ENCODE measurements around the gene SPOCK1. TPM values are rescaled to one million over a fixed set of nuclear protein-coding genes. Genes with fewer than 3 reads are reported as not detected.

The SPOCK1 gene
- total RNA-seq, 1 experiment from 2014 or later: 9.8 TPM

GRCh38 chr5:137119321-137119720, 379.8 kb downstream of the SPOCK1 start:
- CTCF ChIA-PET: no interaction called here
- POLR2A ChIA-PET (ENCODE audit: unreplicated experiment): no interaction called here
- ATAC-seq: no peak
- no peaks in the 10 kb centered on the region for H3F3A ChIP-seq (ENCODE audit: low read length, unreplicated experiment)
- no peaks in the 10 kb centered on the region for H3K9me3 ChIP-seq (ENCODE audit: low read length)
- DNase-seq: no peak
- intact Hi-C loops (cut with micrococcal nuclease): no loop called here
- no peak for TF ChIP-seq CTCF (conservative IDR thresholded peaks at IDR 0.05; ENCODE audit: low read depth, low read length)
- TF ChIP-seq EZH2phosphoT487 (IDR thresholded peaks at IDR 0.05; ENCODE audit: borderline replicate concordance, low read length): no peak
- TF ChIP-seq EZH2 (IDR thresholded peaks at IDR 0.05; ENCODE audit: low read length, unreplicated experiment): no peak
- peaks cover 9% of the 10 kb centered on the region for H3K4me1 ChIP-seq (ENCODE audit: insufficient read depth, low read length)
- H4K20me1 ChIP-seq (ENCODE audit: low read length): no peaks in the 10 kb centered on the region
- BruUV-seq (replicated peaks): no TSS peak
- no peaks in the 10 kb centered on the region for H3K27me3 ChIP-seq (ENCODE audit: low read length)
- no peak overlapping the region for H3K4me2 ChIP-seq (ENCODE audit: low read length)
- H3K4me3 ChIP-seq (ENCODE audit: low read length): no peak overlapping the region
- no peaks in the 10 kb centered on the region for H3K36me3 ChIP-seq (ENCODE audit: low read depth, low read length)
- no peaks in the 10 kb centered on the region for H3K9me2 ChIP-seq (replicated peaks; ENCODE audit: low read length)
- H3K79me2 ChIP-seq (ENCODE audit: low read length): no peaks in the 10 kb centered on the region
- H3K9ac ChIP-seq (ENCODE audit: low read length): no peak overlapping the region
- no peak overlapping the region for H2AFZ ChIP-seq (ENCODE audit: low read length)
- no peak overlapping the region for H3K27ac ChIP-seq (ENCODE audit: low read length)

GRCh38 chr5:137118629-137119028, 380.5 kb downstream of the SPOCK1 start:
- H2AFZ ChIP-seq (ENCODE audit: low read length): no peak overlapping the region
- no peaks in the 10 kb centered on the region for H3K27me3 ChIP-seq (ENCODE audit: low read length)
- H3K4me2 ChIP-seq (ENCODE audit: low read length): no peak overlapping the region
- DNase-seq (no peak), ATAC-seq (no peak)
- no peaks in the 10 kb centered on the region for H3K9me2 ChIP-seq (replicated peaks; ENCODE audit: low read length)
- TF ChIP-seq EZH2 (IDR thresholded peaks at IDR 0.05; ENCODE audit: low read length, unreplicated experiment): no peak
- no peak for TF ChIP-seq CTCF (conservative IDR thresholded peaks at IDR 0.05; ENCODE audit: low read depth, low read length)
- TF ChIP-seq EZH2phosphoT487 (IDR thresholded peaks at IDR 0.05; ENCODE audit: borderline replicate concordance, low read length): no peak
- POLR2A ChIA-PET (ENCODE audit: unreplicated experiment): no interaction called here
- H3K27ac ChIP-seq (ENCODE audit: low read length): no peak overlapping the region
- no peaks in the 10 kb centered on the region for H3K9me3 ChIP-seq (ENCODE audit: low read length)
- H3K4me3 ChIP-seq (ENCODE audit: low read length): no peak overlapping the region
- CTCF ChIA-PET: no interaction called here
- BruUV-seq (replicated peaks): no TSS peak
- H3K79me2 ChIP-seq (ENCODE audit: low read length): no peaks in the 10 kb centered on the region
- H3K9ac ChIP-seq (ENCODE audit: low read length): no peak overlapping the region
- H4K20me1 ChIP-seq (ENCODE audit: low read length): no peaks in the 10 kb centered on the region
- no peaks in the 10 kb centered on the region for H3K36me3 ChIP-seq (ENCODE audit: low read depth, low read length)
- no peaks in the 10 kb centered on the region for H3F3A ChIP-seq (ENCODE audit: low read length, unreplicated experiment)
- H3K4me1 ChIP-seq (ENCODE audit: insufficient read depth, low read length): peaks cover 14% of the 10 kb centered on the region
- intact Hi-C loops (cut with micrococcal nuclease): no loop called here

- Histone ChIP-seq H3K79me2 (ENCODE audit: low read length) (no peaks in the 10 kb centered on the region), H3K9ac (ENCODE audit: low read length) (no peak overlapping the region), H3K36me3 (ENCODE audit: low read depth, low read length) (no peaks in the 10 kb centered on the region), H3K27me3 (ENCODE audit: low read length) (no peaks in the 10 kb centered on the region), H3K9me2 (replicated peaks; ENCODE audit: low read length) (no peaks in the 10 kb centered on the region), H3K4me3 (ENCODE audit: low read length) (no peak overlapping the region), H2AFZ (ENCODE audit: low read length) (no peak overlapping the region), H3K27ac (ENCODE audit: low read length) (no peak overlapping the region), H4K20me1 (ENCODE audit: low read length) (no peaks in the 10 kb centered on the region), H3K9me3 (ENCODE audit: low read length) (no peaks in the 10 kb centered on the region), H3K4me2 (ENCODE audit: low read length) (peak overlapping the region; percentile 8), H3F3A (ENCODE audit: low read length, unreplicated experiment) (no peaks in the 10 kb centered on the region), H3K4me1 (ENCODE audit: insufficient read depth, low read length) (peaks cover 14% of the 10 kb centered on the region)
- DNase-seq (peak; percentile 3), ATAC-seq (no peak)
- CTCF ChIA-PET: no interaction called here
- no peak for TF ChIP-seq CTCF (conservative IDR thresholded peaks at IDR 0.05; ENCODE audit: low read depth, low read length)
- no peak for TF ChIP-seq EZH2 (IDR thresholded peaks at IDR 0.05; ENCODE audit: low read length, unreplicated experiment)
- TF ChIP-seq EZH2phosphoT487 (IDR thresholded peaks at IDR 0.05; ENCODE audit: borderline replicate concordance, low read length): no peak
- POLR2A ChIA-PET (ENCODE audit: unreplicated experiment): no interaction called here
- no TSS peak for BruUV-seq (replicated peaks)
- intact Hi-C loops (cut with micrococcal nuclease): no loop called here
Measured at GRCh38 chr5:137115152-137115551, 384.0 kb downstream of the SPOCK1 start.
